SKM-1 treated with dmso at 0.1 percent for 144 hours (cell line): Measurements from ENCODE around the gene ING5.

ENCODE experiments used
- DNase-seq: peaks from one replicate; lab custom pipeline; 2025; ENCODE audit not compliant: unreplicated experiment; lab: John Stamatoyannopoulos, UW

Gene ING5

DNA sequence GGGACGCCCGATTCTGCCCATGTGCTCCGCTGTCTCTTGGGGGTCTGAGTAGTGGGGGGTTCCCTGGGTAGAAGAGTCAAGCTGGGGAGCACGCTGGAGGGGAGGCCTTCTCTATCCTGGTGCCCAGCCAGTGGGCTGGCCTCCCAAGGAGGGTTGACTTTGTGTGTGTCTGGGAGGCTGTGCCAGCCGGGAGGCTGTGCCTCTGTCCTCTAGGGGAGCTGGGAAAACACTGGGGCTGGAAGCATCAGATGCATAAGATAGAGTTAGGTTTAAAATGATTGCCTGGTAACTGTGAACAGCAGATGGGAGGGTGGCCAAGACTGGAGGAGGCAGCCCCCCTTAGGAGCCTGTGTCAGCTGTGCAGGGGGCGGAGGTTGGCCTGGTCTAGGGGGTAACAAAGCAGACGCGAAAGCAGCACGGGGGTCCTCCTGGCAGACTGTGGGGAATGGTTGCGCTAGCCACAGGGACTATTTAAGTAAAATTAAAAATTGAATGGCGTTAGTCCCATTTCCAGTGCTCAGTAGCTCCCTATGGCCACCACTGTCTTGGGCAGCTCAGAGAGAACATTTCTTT lies 1.3 kb downstream of the ING5 start:
- DNase-seq = no peak

GRCh38 chr2:241706537-241706936 lies 4.7 kb downstream of the ING5 start:
- DNase-seq = no peak

GRCh38 chr2:241708879-241709278 lies 7.0 kb downstream of the ING5 start:
- no peak for DNase-seq

DNA sequence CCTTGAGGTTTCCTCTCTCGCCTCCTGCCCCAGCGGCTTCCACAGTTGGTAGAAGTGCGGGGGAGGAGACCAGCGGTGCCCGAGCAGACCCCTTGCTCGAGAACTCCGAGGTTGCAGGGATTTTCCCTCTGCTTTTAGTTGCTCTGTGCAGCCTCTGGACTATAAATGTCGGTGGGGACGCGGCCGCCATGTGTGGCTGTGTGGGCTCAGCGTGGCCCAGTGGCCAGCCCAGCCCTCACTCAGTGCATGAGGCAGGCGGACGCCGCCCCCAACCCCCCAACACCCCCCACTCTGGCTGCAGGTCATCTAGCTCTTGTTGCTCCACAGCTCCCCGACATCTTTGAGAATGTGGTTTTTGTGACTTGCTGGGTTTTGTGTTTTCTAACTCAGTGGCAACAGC lies 17.3 kb downstream of the ING5 start:
- DNase-seq = no peak

- DNase-seq = no peak
Measured at GRCh38 chr2:241720099-241720498, 18.3 kb downstream of the ING5 start.

GRCh38 chr2:241720560-241720959 lies 18.7 kb downstream of the ING5 start:
- no peak for DNase-seq

DNA sequence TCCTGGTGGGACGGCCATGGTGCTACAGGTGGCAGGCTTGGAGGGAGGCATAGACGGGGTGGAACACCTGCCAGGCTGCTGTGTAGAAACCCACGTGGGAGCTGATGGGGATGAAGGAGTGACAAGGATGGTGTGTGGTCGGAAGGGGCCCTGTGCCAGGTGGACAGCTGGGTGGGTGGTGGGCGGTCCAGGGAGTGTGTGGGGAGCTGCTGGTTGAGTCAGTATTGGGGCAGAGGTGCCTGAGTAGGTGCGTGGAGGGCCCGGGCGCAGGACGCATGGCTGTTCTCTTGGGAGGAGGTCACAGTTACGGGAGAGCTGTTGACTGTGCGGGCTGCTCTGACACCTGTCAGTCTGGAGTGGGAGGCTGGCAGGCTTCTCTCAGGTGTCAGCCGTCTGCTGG lies 20.0 kb downstream of the ING5 start:
- no peak for DNase-seq

DNA sequence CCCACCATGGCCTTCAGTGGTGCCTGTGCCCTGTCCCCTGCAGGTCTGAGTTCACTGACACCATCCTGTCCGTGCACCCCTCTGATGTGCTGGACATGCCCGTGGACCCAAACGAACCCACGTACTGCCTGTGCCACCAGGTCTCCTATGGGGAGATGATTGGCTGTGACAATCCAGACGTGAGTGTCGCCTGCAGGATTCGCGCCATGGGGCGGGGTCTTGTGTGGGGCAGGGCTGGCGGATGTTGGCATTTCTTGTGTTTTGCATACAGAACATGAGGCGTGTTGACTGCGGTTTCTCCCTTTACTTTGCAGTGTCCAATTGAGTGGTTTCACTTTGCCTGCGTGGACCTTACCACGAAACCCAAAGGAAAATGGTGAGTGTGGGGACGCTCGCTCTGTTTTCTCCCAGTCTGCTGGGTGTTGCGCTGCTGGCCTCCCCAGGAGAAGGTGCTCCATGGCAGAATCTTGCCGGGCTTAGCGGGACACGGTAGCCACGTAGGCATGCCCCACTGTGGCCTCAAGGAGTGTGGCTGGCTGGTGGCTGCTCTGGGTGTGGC lies 21.1 kb downstream of the ING5 start:
- DNase-seq = no peak

GRCh38 chr2:241724259-241724974 lies 22.6 kb downstream of the ING5 start:
- no peak for DNase-seq

- DNase-seq = peak; percentile 82
Measured at GRCh38 chr2:241724975-241725870, 23.4 kb downstream of the ING5 start.

DNA sequence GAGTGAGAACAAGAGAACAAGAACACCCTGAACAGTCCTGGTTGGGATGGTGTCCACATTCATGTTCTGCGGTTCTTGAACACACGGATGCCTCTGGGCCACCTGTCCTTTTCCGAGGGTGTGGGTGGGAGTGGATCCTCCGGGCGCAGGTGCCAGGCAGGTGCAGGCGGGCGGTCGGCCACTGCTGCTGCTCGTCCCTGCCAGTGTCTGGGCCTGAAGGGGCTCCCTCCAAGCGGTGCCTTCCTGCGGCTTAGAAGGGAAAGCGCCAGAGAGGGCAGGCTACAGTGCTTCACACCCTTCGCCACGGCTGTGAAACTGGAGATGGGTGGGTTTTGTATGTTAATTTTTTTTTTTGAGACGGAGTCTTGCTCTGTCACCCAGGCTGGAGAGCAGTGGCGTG lies 24.6 kb downstream of the ING5 start:
- DNase-seq = no peak

DNA sequence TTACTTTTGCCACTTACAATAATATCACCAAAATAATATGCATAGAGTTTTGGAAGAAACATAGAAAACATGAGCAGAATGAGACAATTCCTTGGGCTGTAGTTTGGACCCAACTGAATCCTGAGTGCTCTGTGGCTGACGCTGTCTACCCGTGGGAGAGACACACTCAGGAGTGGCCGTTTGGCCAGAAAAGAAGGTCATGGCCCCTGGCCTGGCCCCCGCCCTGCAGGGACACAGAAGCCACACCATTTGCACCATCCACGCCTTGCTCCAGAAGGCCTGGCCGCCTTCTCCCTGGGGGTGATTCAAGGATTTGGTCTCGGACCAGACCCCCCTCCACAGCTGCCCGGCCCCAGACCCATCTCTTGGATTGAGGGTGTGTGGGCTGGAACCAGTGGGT lies 26.2 kb downstream of the ING5 start:
- no peak for DNase-seq

- DNase-seq = no peak
Measured at GRCh38 chr2:241728627-241729026, 26.8 kb downstream of the ING5 start.

DNA sequence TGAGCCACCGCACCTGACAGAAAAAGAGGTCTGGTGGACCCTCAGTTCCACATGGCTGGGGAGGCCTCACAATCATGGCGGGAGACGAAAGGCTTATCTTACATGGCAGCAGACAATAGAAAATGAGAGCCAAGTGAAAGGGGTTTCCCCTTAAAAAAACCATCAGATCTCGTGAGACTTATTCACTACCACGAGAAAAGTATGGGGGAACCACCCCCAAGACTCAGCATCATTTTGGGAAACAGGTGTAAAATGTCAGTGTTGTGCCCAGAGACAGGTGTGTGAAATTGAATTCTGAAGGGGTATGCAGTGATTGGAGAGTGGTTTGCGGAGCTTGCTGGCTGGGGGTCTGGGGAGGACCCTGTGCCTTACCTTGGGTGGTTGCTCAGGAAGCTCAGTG lies 28.0 kb downstream of the ING5 start:
- DNase-seq = no peak

DNA sequence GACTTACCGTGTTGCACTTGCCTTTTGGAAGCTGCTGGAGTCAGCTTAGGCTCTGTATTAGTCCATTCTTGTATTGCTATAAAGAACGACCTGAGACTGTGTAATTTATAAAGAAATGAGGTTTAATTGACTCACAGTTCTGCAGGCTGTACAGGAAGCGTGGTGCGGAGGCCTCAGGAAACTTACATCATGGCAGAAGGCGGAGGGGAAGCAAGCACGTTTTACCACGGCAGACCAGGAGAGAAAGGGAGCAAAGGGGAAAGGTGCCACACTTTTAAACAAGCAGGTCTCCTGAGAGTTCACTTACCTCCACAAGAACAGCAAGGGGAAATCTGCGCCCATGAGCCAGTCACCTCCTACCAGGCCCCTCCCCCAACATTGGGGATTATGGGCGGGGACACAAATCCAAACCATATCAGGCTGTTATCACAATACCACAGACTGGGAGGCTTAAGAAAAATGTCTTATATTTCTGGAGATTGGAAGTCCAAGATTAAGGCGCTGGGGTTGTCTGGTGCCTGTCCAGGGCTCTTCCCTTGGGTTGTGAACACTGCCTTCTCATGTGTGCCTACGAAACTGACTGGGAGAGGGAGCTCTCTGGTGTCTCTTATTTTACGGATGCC lies 28.9 kb downstream of the ING5 start:
- DNase-seq = peak; percentile 12

DNA sequence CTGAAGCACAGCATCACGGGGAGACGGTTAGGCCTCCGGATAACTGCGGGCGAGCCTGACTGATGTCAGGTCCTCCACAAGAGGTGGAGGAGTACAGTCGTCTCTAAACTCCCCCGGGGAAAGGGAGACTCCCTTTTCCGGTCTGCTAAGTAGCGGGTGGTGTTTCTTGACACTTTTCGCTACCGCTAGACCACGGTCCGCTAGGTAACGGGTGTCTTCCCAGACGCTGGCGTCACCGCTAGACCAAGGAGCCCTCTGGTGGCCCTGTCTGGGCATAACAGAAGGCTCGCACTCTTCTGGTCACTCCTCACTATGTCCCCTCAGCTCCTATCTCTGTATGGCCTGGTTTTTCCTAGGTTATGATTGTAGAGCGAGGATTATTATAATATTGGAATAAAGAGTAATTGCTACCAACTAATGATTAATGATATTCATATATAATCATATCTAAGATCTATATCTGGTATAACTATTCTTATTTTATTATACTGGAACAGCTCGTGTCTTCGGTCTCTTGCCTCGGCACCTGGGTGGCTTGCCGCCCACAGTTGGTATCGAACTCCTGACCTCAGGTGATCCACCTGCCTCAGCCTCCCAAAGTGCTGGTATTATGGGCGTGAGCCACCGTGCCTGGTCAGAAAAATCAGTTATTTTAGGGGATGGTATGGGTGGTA lies 30.8 kb downstream of the ING5 start:
- DNase-seq = peak; percentile 48

GRCh38 chr2:241733391-241734207 lies 31.8 kb downstream of the ING5 start:
- DNase-seq = no peak

DNA sequence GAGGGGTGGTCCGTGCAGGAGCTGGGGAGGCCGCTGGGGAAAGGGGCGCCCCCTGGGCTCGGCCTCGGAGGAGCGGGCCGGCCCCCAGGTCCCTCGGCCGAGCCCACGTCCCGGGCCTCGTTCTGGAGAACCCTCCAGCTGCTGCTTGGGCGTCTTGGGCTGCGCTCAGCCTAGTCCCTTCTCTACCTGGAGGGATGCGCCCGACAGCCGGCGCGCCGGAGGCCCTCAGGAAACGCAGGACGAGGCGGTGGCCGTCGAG lies 32.3 kb downstream of the ING5 start:
- DNase-seq = no peak

DNA sequence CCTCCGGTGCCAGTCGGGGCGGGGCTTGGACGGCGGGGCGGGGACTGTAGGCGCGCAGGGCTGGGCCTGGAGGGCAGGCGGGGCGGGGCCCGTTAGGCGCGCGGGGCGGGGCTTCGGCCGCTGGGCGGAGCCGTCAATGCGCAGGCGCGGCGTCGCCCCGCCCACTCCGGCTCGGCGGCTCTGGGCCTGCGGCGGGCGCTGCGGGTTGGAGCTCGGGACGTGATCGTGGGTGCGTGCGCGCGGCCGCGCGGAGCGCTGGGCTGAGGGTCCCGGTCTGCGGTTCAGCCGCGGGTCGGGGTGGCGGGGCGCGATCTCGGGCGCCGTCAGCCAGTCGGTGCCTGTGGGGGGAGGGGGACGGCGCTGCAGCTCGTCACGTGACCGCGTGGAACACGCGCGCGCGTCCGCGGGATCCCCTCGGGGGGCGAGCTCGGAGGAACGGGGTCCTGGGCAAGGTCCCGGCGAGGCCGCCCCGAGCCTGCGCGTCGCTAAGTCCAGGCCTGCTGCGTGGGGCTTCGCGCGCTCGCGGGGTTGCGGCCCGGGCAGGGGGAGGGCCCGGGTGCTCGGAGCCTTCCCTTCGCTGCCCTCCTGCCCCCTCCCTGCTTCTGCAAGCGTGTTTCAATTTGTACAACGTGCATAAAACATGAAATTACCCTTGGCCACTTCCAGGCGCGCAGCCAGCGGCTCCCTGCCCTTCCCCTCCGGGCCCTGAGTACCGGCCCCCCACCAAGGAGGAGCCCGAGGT lies 32.8 kb downstream of the ING5 start, which contains the start of gene D2HGDH:
Gene D2HGDH (plus strand): TSS at position 164 of the 742 bp plus-strand sequence. CDS start 595 bp downstream, outside the sequence.
- DNase-seq = peak; percentile 66
